GM19324 (cell line): ENCODE results near the gene TASOR.
A peak's percentile ranks its signal among the peaks of the same experiment; 100 is the strongest.

Source experiments
- ATAC-seq: cut with Tn5 transposase; IDR thresholded peaks from one replicate; pipeline ENCODE4 v1.9.1; 2021; ENCODE audit warnings: mild to moderate bottlenecking, moderate library complexity; ENCODE audit not compliant: unreplicated experiment, low FRiP score

The TASOR gene

DNA sequence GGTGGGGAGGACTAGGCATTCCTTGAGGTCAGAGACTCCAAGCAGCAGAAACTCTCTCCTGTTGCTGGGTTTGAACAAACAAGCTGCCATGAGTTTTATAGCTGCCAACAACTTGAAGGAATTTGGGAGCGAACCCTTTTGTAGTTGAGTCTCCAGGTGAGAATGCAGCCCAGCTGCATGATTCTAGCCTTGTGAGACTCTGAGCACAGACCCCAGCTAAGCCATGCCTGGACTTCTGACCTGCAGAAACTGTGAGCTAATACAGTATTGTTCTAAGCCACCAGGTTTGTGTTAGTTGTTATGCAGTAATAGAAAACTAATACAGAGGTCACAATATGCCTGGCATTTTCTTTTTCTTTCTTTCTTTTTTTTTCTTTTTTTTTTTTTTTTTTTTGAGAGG lies 6.2 kb upstream of the TASOR start:
- ATAC-seq, result no peak

GRCh38 chr3:56688191-56688590 lies 5.1 kb upstream of the TASOR start:
- ATAC-seq, result no peak

- no peak for ATAC-seq
These were observed 964 bp upstream of the TASOR start for GRCh38 chr3:56684029-56684428.

GRCh38 chr3:56682462-56683121 lies 473 bp downstream of the TASOR start:
- peak; percentile 75 for ATAC-seq

GRCh38 chr3:56681984-56682461 lies 1.0 kb downstream of the TASOR start:
- ATAC-seq, result no peak

DNA sequence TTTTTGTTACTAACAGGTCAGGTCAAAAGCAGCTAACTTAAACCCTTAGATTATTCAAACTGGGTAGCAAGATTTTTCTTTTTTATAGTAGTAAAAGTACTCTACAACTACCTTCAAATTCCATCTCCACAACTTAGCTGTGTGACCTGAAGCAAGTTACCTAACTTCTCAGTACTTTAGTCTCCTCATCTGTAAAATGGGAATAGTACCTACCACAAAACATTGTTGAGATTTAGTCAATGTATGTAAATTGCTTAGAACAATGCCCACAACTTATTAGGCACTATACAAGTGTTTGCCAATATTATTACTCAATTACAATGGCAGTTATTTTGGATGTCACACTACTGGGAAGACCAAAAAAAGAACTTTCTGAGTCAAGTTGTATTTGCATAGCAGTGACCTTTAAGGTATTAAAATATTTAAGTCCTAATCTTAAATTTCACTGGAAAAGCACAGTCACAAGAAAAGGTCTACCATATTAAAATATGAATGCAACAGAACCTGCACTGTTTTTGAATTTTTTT lies 2.9 kb downstream of the TASOR start:
- ATAC-seq, result no peak

- no peak for ATAC-seq
These were observed 5.8 kb downstream of the TASOR start for GRCh38 chr3:56677286-56677685.

DNA sequence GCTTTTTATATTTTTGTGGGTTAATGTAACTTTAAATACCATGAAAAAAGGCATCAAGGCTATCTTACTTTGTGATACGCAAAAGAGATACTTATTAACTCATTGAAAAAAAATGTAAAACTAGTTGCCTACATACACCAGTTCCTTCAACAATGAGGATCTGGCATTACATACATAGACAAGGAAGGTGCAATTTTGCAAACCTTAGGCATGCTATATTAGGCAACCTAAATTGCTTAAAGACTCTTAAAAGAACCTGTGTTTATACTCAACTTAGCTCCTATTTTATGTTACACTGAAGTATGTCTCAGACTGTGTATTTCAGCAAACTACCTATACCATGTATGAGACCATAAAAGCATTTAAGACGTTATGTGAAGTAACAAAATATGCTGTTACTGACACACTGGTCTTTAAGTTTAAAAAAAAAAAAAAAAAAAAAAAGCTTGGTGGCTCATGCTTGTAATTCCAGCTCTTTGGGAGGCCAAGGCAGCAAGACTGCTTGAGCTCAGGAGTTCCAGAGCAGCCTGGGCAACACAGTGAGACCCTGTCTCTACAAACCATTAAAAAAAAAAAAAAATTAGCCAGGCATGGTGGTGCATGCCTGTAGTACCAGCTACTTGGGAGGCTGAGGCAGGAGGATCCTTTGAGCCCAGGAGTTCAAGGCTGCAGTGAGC lies 9.1 kb downstream of the TASOR start:
- no peak for ATAC-seq

GRCh38 chr3:56667973-56668579 lies 15.0 kb downstream of the TASOR start:
- no peak for ATAC-seq

DNA sequence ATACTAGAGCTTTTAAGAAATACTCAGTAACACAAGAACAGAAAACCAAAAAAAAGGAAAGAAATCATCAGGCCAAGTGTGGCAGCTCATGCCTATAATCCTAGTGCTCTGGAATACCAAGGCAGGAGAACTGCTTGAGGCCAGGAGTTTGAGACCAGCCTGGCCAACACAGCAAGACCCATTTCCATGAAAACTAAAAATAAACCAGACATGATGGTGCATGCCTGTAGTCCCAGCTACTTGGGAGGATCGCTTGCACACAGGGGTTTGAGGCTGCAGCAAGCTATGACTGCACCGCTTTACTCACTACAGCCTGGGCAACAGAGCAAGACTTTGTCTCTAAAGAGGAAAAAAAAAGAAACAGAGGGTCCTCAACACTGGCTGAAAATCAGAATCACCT lies 18.2 kb downstream of the TASOR start:
- no peak for ATAC-seq

GRCh38 chr3:56655709-56656108 lies 27.4 kb downstream of the TASOR start:
- ATAC-seq, result no peak

- no peak for ATAC-seq
These were observed 28.6 kb downstream of the TASOR start for GRCh38 chr3:56654460-56654859.

- no peak for ATAC-seq
These were observed 37.7 kb downstream of the TASOR start for GRCh38 chr3:56645407-56645806.

- ATAC-seq, result no peak
These were observed 49.2 kb downstream of the TASOR start for GRCh38 chr3:56633602-56634535.
